BLaER1 treated with 17β-estradiol and CSF1 and Interleukin-3, amounts not matched to agents 10 nM and 100 nM (cell line): Measurements from ENCODE around the gene SKAP2.
A peak's percentile ranks its signal among the peaks of the same experiment; 100 is the strongest.

Source experiments
- H3K27ac ChIP-seq, 11 experiments: shearing (Covaris generic); formaldehyde crosslinking; 2 replicates each; pipeline ENCODE4 v1.8.1; 2022
- H3K27me3 ChIP-seq, 11 experiments: shearing (Covaris generic); formaldehyde crosslinking; 2 replicates each; pipeline ENCODE4 v1.8.1; 2022
- H3K36me3 ChIP-seq, 11 experiments: shearing (Covaris generic); formaldehyde crosslinking; 2 replicates each; pipeline ENCODE4 v1.8.1; 2022
- H3K4me1 ChIP-seq, 10 experiments: shearing (Covaris generic); formaldehyde crosslinking; 2 replicates each; pipeline ENCODE4 v1.8.1; 2022
- H3K4me2 ChIP-seq, 11 experiments: shearing (Covaris generic); formaldehyde crosslinking; 2 replicates each; pipeline ENCODE4 v1.8.1; 2022
- H3K4me3 ChIP-seq, 10 experiments: shearing (Covaris generic); formaldehyde crosslinking; 2 replicates each; pipeline ENCODE4 v1.8.1; 2022
- H3K9ac ChIP-seq, 11 experiments: shearing (Covaris generic); formaldehyde crosslinking; 2 replicates each; pipeline ENCODE4 v1.8.1; 2022
- H3K9me3 ChIP-seq, 11 experiments: shearing (Covaris generic); formaldehyde crosslinking; replicated peaks in 1 of 11; 2 replicates each; pipeline ENCODE4 v1.8.1; 2022
- H4K20me1 ChIP-seq, 11 experiments: shearing (Covaris generic); formaldehyde crosslinking; 2 replicates each; pipeline ENCODE4 v1.8.1; 2022
- Cebpa-rat ChIP-seq, 11 experiments: shearing (Covaris generic); IDR thresholded peaks; 2 replicates each; pipeline ENCODE4 v1.8.1; 2022

Gene SKAP2, protein sequence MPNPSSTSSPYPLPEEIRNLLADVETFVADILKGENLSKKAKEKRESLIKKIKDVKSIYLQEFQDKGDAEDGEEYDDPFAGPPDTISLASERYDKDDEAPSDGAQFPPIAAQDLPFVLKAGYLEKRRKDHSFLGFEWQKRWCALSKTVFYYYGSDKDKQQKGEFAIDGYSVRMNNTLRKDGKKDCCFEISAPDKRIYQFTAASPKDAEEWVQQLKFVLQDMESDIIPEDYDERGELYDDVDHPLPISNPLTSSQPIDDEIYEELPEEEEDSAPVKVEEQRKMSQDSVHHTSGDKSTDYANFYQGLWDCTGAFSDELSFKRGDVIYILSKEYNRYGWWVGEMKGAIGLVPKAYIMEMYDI

DNA sequence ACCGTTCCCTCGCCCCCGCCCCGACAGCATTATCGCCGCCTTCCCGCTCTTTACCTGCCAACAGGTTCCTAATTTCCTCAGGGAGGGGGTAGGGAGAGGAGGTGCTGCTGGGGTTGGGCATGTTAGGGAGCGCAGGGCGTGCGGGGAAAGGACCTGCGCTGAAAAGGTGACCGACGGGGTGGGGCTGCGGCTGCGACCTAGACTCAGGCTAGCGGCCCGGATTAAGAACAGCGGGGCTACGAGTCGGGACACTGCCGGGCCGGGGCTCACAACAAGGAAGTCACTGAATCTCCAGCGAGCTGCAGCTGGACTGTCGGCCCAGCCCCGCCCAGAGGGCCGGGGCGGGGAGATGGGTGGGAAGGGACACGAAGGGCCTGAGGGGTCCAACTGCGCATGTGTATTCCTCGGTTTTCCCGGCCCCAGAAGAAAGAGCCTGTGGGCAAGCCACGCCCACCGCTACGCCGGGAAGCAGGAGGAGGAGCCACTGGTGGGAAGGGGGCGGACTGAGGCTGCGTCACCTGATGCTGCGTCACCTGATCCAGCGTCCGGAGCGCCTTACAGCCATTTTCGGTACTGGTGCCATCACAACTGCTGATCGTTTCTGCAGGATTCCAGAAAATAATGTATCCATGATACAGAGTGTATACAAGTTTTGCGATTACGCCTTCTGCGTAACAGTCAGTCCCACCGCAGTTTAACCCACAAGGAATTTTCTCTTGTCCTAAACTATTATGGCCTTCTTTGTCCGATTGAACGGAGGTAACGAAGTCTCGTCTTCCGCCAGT is at the start of gene SKAP2:
Gene SKAP2 (minus strand): TSS at position 282 of the 785 bp plus-strand sequence. CDS start 161 bp downstream, at position 121.
- Histone ChIP-seq H3K27ac (0 out of 22 replicates have a peak within 1 kb of the TSS, but pooled peaks of 1 of the 11 experiments have one; percentile 8), H3K4me2 (peak within 1 kb of the TSS; percentile 33 to 70 (median 57)), H4K20me1 (no peaks in the 10 kb centered on the region), H3K4me3 (peak within 1 kb of the TSS in 4 of 10 experiments; percentile 2 to 24 (median 10); a peak in 3 of 20 replicates), H3K4me1 (peaks cover 7 to 38% (median 14%) of the 10 kb centered on the region in 10 experiments), H3K36me3 (peaks cover 0 to 3% (median 0%) of the 10 kb centered on the region in 11 experiments; a peak in 1 of 22 replicates), H3K9ac (no peak within 1 kb of the TSS), H3K9me3 (peaks cover 14 to 32% (median 28%) of the 10 kb centered on the region in 11 experiments), H3K27me3 (peaks cover 0 to 23% (median 14%) of the 10 kb centered on the region in 11 experiments; a peak in 15 of 22 replicates)
- no peak for TF ChIP-seq Cebpa-rat (IDR thresholded peaks at IDR 0.05)

DNA sequence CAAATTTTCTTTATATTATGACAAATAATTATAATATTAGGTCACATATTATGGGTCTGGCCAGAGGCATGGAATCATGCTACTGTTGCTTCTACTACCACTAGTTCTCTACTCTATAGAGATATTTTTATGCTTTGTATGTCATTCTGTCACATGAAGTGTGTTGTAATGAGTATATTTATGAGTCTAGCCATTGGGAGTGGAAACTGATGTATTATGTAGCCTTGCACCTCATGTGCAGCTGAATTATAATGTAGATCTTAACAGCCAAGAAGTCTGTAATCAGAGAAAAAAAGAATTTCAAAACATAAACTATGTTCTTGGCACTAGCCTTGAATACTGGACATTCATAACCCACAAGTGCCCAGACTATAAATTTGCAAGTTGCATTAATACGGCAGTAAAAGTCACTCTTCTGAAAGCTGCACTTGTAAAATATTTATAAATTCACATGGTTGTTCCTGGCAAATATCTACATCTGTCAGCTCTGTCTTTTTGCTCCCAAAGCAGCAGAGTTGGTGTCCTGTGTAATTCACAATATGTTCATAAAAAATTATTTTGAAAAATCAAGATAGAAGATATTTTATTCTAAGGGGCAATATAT is 48.6 kb upstream of the SKAP2 start:
- Histone ChIP-seq H3K4me3 (no peak overlapping the region), H3K9ac (no peak overlapping the region), H3K27me3 (no peaks in the 10 kb centered on the region), H3K27ac (no peak overlapping the region), H3K4me1 (peaks cover 0 to 5% (median 0%) of the 10 kb centered on the region in 10 experiments; a peak in 2 of 20 replicates), H3K9me3 (no peaks in the 10 kb centered on the region), H3K36me3 (no peaks in the 10 kb centered on the region), H4K20me1 (no peaks in the 10 kb centered on the region), H3K4me2 (no peak overlapping the region)
- no peak for TF ChIP-seq Cebpa-rat (IDR thresholded peaks at IDR 0.05)

DNA sequence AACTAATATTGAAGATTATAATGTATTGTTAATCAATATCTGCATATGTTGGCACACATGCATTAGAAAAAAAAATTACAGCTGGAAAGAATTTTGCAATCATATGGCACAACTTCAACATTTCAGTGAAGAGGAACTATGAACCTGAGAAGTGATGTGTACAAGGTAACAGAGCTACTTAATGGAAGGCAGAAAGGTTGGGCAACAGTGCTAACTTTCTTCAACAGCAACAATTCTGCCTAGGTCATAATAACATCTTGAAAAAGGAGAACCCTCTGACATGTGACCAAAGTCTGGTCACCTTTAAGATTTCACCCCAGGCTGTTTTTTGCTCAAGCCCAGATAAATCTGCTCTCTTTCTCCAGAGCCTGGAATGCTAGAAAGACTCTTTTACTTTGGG is 47.9 kb upstream of the SKAP2 start:
- Histone ChIP-seq H3K4me3 (no peak overlapping the region), H3K27ac (no peak overlapping the region), H4K20me1 (no peaks in the 10 kb centered on the region), H3K4me2 (no peak overlapping the region), H3K9ac (no peak overlapping the region), H3K4me1 (peaks cover 0 to 5% (median 0%) of the 10 kb centered on the region in 10 experiments; a peak in 2 of 20 replicates), H3K36me3 (no peaks in the 10 kb centered on the region), H3K9me3 (no peaks in the 10 kb centered on the region), H3K27me3 (no peaks in the 10 kb centered on the region)
- no peak for TF ChIP-seq Cebpa-rat (IDR thresholded peaks at IDR 0.05)

DNA sequence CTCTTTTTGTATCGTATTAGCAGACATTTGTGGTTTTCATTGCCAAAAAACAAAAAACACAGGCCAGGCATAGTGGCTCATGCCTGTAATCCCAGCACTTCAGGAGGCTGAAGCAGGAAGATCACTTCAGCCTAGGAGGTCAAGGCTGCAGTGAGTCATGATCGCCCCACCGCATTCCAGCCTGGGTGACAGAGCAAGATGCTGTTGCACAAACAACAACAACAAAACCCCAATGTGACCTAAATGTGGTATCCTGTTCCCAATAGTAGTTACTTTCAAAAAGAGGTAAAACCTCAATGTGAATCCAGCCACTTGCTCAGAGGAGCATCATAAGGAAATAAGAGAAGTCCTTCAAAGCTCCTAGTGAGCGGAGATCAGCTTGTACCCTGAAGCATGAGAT is 45.8 kb upstream of the SKAP2 start:
- Histone ChIP-seq H3K9ac (no peak overlapping the region), H3K4me1 (peaks cover 0 to 5% (median 0%) of the 10 kb centered on the region in 10 experiments; a peak in 2 of 20 replicates), H3K36me3 (no peaks in the 10 kb centered on the region), H3K27me3 (no peaks in the 10 kb centered on the region), H4K20me1 (no peaks in the 10 kb centered on the region), H3K9me3 (no peaks in the 10 kb centered on the region), H3K4me2 (no peak overlapping the region), H3K4me3 (no peak overlapping the region), H3K27ac (no peak overlapping the region)
- TF ChIP-seq Cebpa-rat (IDR thresholded peaks at IDR 0.05): no peak

DNA sequence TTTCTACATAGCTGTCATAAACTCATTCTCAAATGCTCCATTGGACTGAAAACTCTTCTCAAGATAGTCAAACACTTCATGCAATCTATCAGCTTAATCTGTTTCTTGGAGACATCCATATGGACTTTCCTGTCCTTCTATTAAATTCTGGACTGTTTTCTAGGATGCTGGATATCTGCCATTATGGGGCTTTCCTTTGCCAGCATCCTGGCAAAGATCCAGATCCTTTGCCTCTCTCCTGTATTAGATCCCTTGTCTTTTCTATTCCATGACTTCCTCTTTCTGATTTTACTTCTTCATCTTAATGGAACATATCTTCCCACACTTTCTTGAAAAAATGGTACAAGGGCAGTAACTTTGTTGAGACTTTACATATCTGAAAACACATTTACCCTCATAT is 35.9 kb upstream of the SKAP2 start:
- Histone ChIP-seq H3K9ac (no peak overlapping the region), H4K20me1 (no peaks in the 10 kb centered on the region), H3K4me3 (no peak overlapping the region), H3K27ac (no peak overlapping the region), H3K36me3 (no peaks in the 10 kb centered on the region), H3K4me1 (no peaks in the 10 kb centered on the region), H3K4me2 (no peak overlapping the region), H3K27me3 (no peaks in the 10 kb centered on the region), H3K9me3 (peaks cover 4 to 9% (median 7%) of the 10 kb centered on the region in 11 experiments; a peak in 11 of 22 replicates)
- TF ChIP-seq Cebpa-rat (IDR thresholded peaks at IDR 0.05): no peak

DNA sequence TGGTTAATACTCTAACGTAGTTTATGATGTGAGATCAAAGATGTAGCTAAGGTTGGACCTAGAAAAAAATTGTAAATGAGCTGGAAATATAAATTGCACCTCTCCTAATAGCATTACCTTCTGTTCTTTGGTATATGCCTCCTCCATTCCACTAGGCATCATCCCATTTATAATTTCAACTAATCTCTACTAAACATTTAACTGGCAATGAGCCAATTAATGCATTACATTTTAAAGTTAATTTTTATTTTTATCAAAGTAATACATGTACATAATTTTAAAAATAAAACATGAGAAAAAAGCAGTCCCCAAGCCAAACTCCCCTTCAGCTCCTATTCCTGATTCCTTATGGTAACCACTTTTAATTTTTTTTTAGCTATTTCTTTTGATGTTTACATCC is 35.1 kb upstream of the SKAP2 start:
- no peaks in the 10 kb centered on the region for H3K4me1 ChIP-seq
- H3K4me2 ChIP-seq: no peak overlapping the region
- H3K9ac ChIP-seq: no peak overlapping the region
- H3K27ac ChIP-seq: no peak overlapping the region
- H3K36me3 ChIP-seq: no peaks in the 10 kb centered on the region
- H3K4me3 ChIP-seq: no peak overlapping the region
- H4K20me1 ChIP-seq: no peaks in the 10 kb centered on the region
- no peaks in the 10 kb centered on the region for H3K27me3 ChIP-seq
- TF ChIP-seq Cebpa-rat (IDR thresholded peaks at IDR 0.05): no peak
- H3K9me3 ChIP-seq: peaks cover 4 to 9% (median 7%) of the 10 kb centered on the region in 11 experiments; a peak in 11 of 22 replicates

DNA sequence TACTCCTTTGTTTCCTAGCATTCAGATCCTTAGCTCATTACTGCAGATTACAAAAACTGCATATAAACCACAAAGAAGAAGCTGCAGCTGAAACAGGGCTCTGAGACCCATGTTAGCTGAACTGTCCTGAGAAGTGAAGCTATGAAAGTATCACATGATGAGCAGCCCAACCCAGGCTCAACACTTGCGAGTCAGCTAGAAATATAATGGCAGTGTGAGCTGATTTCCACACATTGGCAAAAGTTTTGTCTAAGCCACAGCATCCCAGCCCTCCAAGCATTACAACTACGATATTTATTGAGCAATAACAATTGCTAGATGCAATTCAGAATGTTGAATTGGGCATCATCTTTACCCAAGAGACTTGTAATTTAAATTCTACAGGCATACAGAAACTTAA is 34.5 kb upstream of the SKAP2 start:
- Histone ChIP-seq H3K4me2 (no peak overlapping the region), H3K27me3 (no peaks in the 10 kb centered on the region), H3K4me3 (no peak overlapping the region), H3K9ac (no peak overlapping the region), H3K4me1 (no peaks in the 10 kb centered on the region), H3K9me3 (peaks cover 4 to 9% (median 7%) of the 10 kb centered on the region in 11 experiments; a peak in 11 of 22 replicates), H3K36me3 (no peaks in the 10 kb centered on the region), H3K27ac (no peak overlapping the region), H4K20me1 (no peaks in the 10 kb centered on the region)
- peak in 1 of 11 experiments; percentile 31; a peak in 1 of 22 replicates for TF ChIP-seq Cebpa-rat (IDR thresholded peaks at IDR 0.05)

DNA sequence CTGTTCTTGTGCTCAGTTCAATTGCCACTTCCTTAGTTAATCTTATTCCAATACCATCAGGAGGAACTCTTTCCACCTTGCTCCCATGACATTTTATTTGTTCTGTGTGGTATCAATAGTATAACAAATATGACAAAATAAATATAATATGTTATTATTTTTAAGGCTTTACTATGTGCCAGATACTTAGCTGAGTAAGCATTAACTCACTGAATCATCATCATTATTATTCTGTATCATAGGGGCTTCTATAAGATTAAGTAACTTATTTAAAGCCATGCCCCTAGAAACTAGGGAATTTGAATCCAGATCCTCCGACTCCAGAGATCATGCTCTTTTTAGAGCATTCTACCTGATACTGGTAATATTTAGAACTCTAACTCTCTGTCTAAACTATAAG is 33.5 kb upstream of the SKAP2 start:
- Histone ChIP-seq H3K4me2 (no peak overlapping the region), H3K27ac (no peak overlapping the region), H4K20me1 (no peaks in the 10 kb centered on the region), H3K36me3 (no peaks in the 10 kb centered on the region), H3K27me3 (no peaks in the 10 kb centered on the region), H3K9ac (no peak overlapping the region), H3K4me3 (no peak overlapping the region), H3K4me1 (no peaks in the 10 kb centered on the region), H3K9me3 (peaks cover 0 to under 1% (median 0%) of the 10 kb centered on the region in 11 experiments; a peak in 1 of 22 replicates)
- TF ChIP-seq Cebpa-rat (IDR thresholded peaks at IDR 0.05): no peak
